HUES64 (cell line): ENCODE data around the gene SCGB1A1.
"Not testable (repeated sequence)": the region's sequence is repeated elsewhere in the genome, so short reads cannot be mapped to it uniquely, and the experiment has no call there.

ENCODE experiments used
- H3K27ac ChIP-seq: 2 replicates; pipeline ENCODE4 v1.7.0; 2013; ENCODE audit warnings: low read depth, low read length, inconsistent platforms
- H3K27me3 ChIP-seq: 2 replicates; pipeline ENCODE4 v1.6.1; 2013; ENCODE audit warnings: mild to moderate bottlenecking, low read length; ENCODE audit not compliant: insufficient read depth
- H3K36me3 ChIP-seq: 2 replicates; pipeline ENCODE4 v1.6.1; 2013; ENCODE audit warnings: mild to moderate bottlenecking, low read length; ENCODE audit not compliant: insufficient read depth
- H3K4me1 ChIP-seq: 2 replicates; pipeline ENCODE4 v1.6.1; 2013; ENCODE audit warnings: mild to moderate bottlenecking, low read length, moderate library complexity; ENCODE audit not compliant: insufficient read depth
- H3K4me3 ChIP-seq: 2 replicates; pipeline ENCODE4 v1.5.1; 2013; ENCODE audit warnings: mild to moderate bottlenecking, low read length, moderate library complexity
- H3K9ac ChIP-seq: 2 replicates; pipeline ENCODE4 v1.6.1; 2013; ENCODE audit warnings: mild to moderate bottlenecking, low read depth, low read length
- H3K9me3 ChIP-seq: 2 replicates; pipeline ENCODE4 v1.6.1; 2013; ENCODE audit warnings: low read depth, low read length; ENCODE audit not compliant: insufficient read depth
- WGBS: fragments of 150-250, 120-280 bp; methylation state at CpG from one replicate; pipeline ENCODE4 v1.1.7; 2013; ENCODE audit warnings: missing lambda C conversion rate; 5-methylcytosine and 5-hydroxymethylcytosine counted together

The SCGB1A1 gene

GRCh38 chr11:62439785-62440602 lies 21.2 kb downstream of the SCGB1A1 start:
- H3K4me3 ChIP-seq = no peak overlapping the region
- no peaks in the 10 kb centered on the region for H3K27me3 ChIP-seq
- WGBS = 82% methylated on average over 22 of the region's 23 CpGs
- H3K9ac ChIP-seq = no peak overlapping the region
- no peaks in the 10 kb centered on the region for H3K4me1 ChIP-seq
- H3K36me3 ChIP-seq = no peaks in the 10 kb centered on the region
- no peak overlapping the region for H3K27ac ChIP-seq
- no peaks in the 10 kb centered on the region for H3K9me3 ChIP-seq

- Histone ChIP-seq H3K27me3 (no peaks in the 10 kb centered on the region), H3K4me3 (no peak overlapping the region), H3K9me3 (no peaks in the 10 kb centered on the region), H3K36me3 (no peaks in the 10 kb centered on the region), H3K9ac (no peak overlapping the region), H3K27ac (no peak overlapping the region), H3K4me1 (no peaks in the 10 kb centered on the region)
- 95% methylated on average over 17 of the region's 17 CpGs for WGBS
Measured at GRCh38 chr11:62443390-62444235, 24.8 kb downstream of the SCGB1A1 start.

DNA sequence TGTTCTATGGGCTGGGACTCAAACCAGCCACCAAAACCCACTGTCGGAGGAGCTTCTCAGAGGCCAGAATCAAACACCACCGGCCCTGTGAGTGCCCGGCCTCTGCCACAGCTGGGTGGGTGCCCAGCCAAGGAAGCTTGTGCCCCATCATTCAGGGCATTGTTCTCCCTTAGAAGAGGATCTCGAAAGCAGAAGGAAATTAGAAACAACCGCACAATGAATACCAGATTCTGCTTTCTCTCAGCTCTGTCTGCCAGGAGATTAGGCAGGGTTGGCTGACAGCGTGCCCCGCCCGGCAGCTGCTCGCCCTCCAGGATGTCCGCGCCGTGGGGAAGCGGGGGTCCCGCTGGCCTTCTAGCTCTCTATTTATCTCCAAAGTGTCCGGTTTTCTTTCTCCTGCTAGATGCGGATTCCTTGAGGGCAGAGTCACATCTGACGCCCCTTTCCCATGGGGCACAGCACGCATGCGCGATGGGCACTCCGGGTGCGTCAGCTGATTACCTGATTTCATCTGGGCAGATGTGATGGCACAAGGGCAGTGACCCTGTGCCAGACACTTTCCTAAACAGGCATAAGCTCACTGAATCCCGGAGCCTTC lies 25.5 kb downstream of the SCGB1A1 start:
- 96% methylated on average over 23 of the region's 23 CpGs for WGBS
- Histone ChIP-seq H3K4me3 (no peak overlapping the region), H3K27me3 (no peaks in the 10 kb centered on the region), H3K27ac (no peak overlapping the region), H3K36me3 (no peaks in the 10 kb centered on the region), H3K9me3 (no peaks in the 10 kb centered on the region), H3K9ac (no peak overlapping the region), H3K4me1 (no peaks in the 10 kb centered on the region)

GRCh38 chr11:62444835-62445234 lies 26.0 kb downstream of the SCGB1A1 start:
- H3K4me1 ChIP-seq = no peaks in the 10 kb centered on the region

DNA sequence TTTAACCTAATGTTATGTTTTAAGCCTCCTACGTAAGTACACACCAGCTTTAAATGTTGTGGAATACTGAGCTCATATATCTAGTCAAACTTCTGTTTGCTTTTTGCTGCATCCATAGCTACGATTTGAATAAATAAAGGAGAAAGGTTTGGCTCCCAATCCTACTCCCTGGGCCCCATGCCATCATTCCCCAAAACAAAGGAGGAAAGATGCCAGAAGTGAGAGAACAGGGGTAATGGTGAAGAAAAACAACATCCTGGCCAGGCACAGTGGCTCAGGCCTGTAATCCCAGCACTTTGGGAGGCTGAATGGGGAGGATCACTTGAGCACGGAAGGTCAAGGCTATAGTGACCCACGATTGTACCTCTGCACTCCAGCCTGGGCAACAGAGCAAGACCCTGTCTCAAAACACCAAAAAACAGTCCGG lies 26.5 kb downstream of the SCGB1A1 start:
- no peaks in the 10 kb centered on the region for H3K9me3 ChIP-seq
- H3K9ac ChIP-seq = no peak overlapping the region
- no peaks in the 10 kb centered on the region for H3K27me3 ChIP-seq
- no peaks in the 10 kb centered on the region for H3K36me3 ChIP-seq
- H3K27ac ChIP-seq = no peak overlapping the region
- H3K4me1 ChIP-seq = no peaks in the 10 kb centered on the region
- no peak overlapping the region for H3K4me3 ChIP-seq
- WGBS = 93% methylated on average over 3 of the region's 5 CpGs

More at GRCh38 chr11:62444835-62445234, 26.0 kb downstream of the SCGB1A1 start:
- no peaks in the 10 kb centered on the region for H3K9me3 ChIP-seq
- WGBS = 85% methylated on average over 9 of the region's 9 CpGs
- H3K27me3 ChIP-seq = no peaks in the 10 kb centered on the region
- no peak overlapping the region for H3K4me3 ChIP-seq
- H3K36me3 ChIP-seq = no peaks in the 10 kb centered on the region
- H3K27ac ChIP-seq = no peak overlapping the region
- H3K9ac ChIP-seq = no peak overlapping the region

DNA sequence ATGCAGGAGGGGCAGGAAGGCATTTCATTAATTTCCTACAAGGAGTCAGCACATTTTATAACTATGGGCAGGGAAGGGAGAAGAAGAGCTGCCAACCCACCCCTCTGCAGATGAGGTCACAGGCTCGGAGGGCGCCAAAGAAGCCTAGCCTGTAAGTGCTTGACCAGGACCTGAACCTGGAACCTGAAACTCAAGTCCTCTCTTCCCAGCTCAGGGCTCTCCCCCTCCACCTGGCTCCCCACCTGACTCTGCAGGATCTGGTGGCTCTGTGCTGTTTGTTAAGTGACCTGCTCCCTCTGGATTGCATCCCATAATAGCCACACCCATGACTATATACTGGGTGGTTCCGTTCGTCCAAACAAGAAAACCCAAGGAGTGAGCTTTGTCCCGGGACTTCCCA lies 27.3 kb downstream of the SCGB1A1 start:
- H3K27ac ChIP-seq = no peak overlapping the region
- WGBS = 91% methylated on average over 5 of the region's 5 CpGs

DNA sequence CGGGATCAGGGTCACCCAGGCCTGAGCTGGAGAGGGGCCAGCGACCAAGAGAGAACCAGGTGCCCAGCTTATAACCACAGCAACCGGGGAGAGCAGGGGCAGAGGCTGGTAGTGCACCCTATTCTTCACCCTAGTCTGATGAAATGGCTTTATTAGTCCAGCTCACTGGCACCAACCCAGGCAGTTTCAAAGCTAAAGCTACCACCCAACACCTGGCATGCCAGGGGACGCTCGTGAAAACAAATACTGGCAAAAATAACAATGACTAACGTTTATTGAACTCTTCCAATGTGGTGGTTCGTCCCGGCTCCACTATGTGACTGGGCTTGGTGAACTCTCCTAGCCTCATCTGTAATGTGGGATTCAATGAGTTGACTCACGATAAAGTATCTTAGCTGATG lies 30.6 kb downstream of the SCGB1A1 start:
- Histone ChIP-seq H3K4me3 (no peak overlapping the region), H3K36me3 (no peaks in the 10 kb centered on the region), H3K27me3 (no peaks in the 10 kb centered on the region), H3K9ac (no peak overlapping the region), H3K9me3 (no peaks in the 10 kb centered on the region), H3K4me1 (no peaks in the 10 kb centered on the region), H3K27ac (no peak overlapping the region)
- WGBS = 93% methylated on average over 9 of the region's 9 CpGs

More for the DNA sequence above, 27.3 kb downstream of the SCGB1A1 start:
- no peak overlapping the region for H3K4me3 ChIP-seq
- no peaks in the 10 kb centered on the region for H3K36me3 ChIP-seq
- H3K9me3 ChIP-seq = no peaks in the 10 kb centered on the region
- no peaks in the 10 kb centered on the region for H3K27me3 ChIP-seq
- no peaks in the 10 kb centered on the region for H3K4me1 ChIP-seq
- no peak overlapping the region for H3K9ac ChIP-seq

GRCh38 chr11:62449912-62450311 lies 31.1 kb downstream of the SCGB1A1 start:
- WGBS = 98% methylated on average over 6 of the region's 7 CpGs
- H3K9me3 ChIP-seq, H3K4me3 ChIP-seq, H3K36me3 ChIP-seq, H3K4me1 ChIP-seq, H3K9ac ChIP-seq, H3K27ac ChIP-seq, H3K27me3 ChIP-seq: not testable (repeated sequence)

- H3K27me3 ChIP-seq = no peaks in the 10 kb centered on the region
- H3K9ac ChIP-seq = no peak overlapping the region
- WGBS = 87% methylated on average over 15 of the region's 15 CpGs
- H3K4me1 ChIP-seq = no peaks in the 10 kb centered on the region
- H3K9me3 ChIP-seq = no peaks in the 10 kb centered on the region
- no peaks in the 10 kb centered on the region for H3K36me3 ChIP-seq
- no peak overlapping the region for H3K27ac ChIP-seq
- H3K4me3 ChIP-seq = no peak overlapping the region
Measured at GRCh38 chr11:62450543-62451240, 31.9 kb downstream of the SCGB1A1 start.

- H3K27me3 ChIP-seq = no peaks in the 10 kb centered on the region
- 89% methylated on average over 8 of the region's 8 CpGs for WGBS
Measured at GRCh38 chr11:62451241-62451621, 32.4 kb downstream of the SCGB1A1 start.

More at GRCh38 chr11:62451241-62451621, 32.4 kb downstream of the SCGB1A1 start:
- no peaks in the 10 kb centered on the region for H3K36me3 ChIP-seq
- H3K9ac ChIP-seq = no peak overlapping the region
- no peaks in the 10 kb centered on the region for H3K4me1 ChIP-seq
- H3K4me3 ChIP-seq = no peak overlapping the region
- no peaks in the 10 kb centered on the region for H3K9me3 ChIP-seq
- H3K27ac ChIP-seq = no peak overlapping the region
